Activated CD8-positive, alpha-beta memory T cell treated with anti-CD3 and anti-CD28 coated beads, Interleukin-2, amount 50 U/mL, for 4 hours (primary cell): Measurements from ENCODE around the gene HACL1.
"Not testable (repeated sequence)": the region's sequence is repeated elsewhere in the genome, so short reads cannot be mapped to it uniquely, and the experiment has no call there.

Experiments used
- DNase-seq: peaks from one replicate; pipeline ENCODE4 v3.0.0-alpha.2; 2020

The HACL1 gene

GRCh38 chr3:15629860-15630597, 28.7 kb upstream of the HACL1 start:
- peak; percentile 57 for DNase-seq

DNA sequence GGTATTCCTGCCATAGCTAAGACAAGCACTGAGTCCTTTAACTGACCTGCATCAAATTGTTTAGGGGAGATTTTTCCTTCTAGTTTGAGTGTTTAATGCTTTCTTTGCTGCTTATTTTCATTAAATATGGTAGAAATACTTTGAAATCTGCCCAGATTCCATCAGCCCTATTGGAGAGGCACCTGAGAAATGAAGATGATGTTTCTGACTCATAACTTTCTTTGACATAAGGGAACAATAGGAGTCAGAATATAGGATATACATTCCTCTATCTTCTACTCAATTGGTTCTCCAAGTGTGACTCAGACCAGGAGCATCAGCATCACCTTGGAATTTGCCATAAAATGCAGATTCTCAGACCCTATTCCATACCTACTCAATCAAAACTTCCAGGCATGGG, 27.6 kb upstream of the HACL1 start:
- DNase-seq, result no peak

- no peak for DNase-seq
Measured at GRCh38 chr3:15623535-15624440, 22.4 kb upstream of the HACL1 start.

DNA sequence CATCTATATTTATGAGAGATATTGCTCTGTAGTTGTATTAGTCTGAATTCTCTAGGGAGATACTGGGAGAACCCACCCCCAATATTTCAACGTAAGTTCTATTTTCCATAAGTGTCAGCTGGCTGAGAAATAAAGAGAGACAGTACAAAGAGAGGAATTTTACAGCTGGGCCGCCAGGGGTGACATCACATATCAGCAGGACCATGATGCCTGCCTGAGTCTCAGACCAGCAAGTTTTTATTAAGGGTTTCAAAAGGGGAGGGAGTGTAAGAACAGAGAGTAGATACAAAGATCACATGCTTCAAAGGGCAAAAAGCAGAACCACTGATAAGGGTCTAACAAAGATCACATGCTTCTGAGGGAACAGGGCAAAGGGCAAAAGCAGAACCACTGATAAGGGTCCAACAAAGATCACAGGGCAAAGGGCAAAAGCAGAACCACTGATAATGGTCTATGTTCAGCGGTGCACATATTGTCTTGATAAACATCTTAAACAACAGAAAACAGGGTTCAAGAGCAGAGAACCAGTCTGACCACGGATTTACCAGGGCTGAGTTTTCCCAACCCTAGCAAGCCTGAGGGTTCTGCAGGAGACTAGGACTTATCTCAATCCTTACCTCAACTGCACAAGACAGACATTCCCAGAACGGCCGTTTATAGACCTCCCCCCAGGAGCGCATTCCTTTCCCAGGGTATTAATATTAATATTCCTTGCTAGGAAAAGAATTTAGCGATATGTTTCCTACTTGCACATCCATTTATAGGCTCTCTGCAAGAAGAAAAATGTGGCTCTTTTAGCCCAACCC, 18.5 kb upstream of the HACL1 start:
- DNase-seq, result not testable (repeated sequence)

DNA sequence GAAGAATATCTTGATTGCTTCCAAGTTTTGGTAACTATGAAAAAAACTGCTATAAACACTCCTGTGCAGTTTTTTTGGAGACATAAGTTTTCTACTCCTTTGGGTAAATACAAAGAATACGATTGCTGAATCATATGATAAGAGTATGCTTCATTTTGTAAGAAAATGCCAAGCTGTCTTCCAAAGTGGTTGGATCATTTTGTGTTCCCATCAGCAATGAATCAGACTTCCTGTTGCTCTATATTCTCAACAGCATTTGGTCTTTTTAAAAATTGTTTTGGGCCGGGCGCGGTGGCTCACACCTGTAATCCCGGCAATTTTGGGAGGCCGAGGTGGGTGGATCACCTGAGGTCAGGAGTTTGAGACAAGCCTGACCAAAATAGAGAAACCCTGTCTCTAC, 14.7 kb upstream of the HACL1 start:
- DNase-seq, result no peak

DNA sequence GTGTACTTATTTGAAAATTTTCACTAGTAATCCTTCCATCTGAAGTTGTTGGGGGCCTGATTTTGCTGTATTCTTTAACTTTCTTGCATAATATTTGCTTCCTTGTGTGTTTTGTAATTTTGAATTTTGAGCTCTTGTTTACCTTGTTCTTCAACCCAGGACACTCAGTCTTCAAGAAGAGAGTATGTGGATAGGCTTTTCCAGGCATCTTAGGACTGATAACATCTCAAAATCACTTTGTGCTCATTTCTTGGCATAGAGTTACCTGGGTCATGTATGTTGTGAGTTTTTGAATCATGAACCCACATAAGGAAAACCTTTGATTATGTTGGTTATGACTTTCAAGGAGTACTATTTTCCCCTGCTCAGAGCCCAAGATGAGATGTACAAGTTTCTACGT, 13.6 kb upstream of the HACL1 start:
- DNase-seq, result no peak

DNA sequence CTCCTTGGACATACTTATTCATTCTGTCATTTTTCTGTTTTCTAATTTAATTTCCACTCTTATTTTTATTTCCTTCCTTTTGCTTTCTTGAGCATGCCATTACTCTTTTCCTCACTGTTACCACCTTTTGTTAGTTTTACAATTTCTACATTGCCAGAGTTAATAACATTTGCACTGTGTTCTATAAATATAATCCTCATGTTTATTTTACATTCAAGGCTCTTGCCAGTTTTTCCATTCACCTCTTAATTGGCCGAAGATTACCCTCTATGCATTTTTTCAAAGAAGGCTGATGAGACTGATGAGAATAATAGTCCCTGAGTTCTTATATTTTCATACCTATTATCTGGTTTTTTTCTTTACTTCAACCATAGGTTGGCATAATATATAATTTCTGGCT, 10.6 kb upstream of the HACL1 start:
- no peak for DNase-seq

GRCh38 chr3:15611018-15611417, 9.6 kb upstream of the HACL1 start:
- DNase-seq, result no peak

GRCh38 chr3:15610082-15610759, 8.9 kb upstream of the HACL1 start:
- no peak for DNase-seq

DNA sequence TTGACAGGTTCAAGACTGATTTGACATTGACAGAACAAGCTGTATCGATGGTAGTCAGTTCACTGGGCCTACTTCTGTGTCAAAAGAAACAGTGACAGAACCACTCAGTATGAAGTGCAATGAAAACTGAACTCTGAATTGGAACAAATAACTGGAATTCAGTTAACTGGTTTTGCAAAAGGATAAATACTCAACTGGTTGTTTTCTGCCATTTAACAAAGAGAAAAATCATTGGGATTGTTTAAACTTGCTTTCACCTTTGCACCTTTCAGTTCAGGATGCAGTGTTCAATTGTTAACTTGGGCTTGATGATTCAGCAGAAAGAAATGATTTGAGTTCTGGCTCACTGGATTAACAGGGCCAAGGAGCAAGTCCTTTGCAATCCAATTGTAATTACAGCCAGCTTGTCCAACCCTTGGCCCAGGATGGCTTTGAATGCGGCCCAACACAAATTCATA, 5.1 kb upstream of the HACL1 start:
- no peak for DNase-seq

GRCh38 chr3:15604584-15604983, 3.2 kb upstream of the HACL1 start:
- not testable (repeated sequence) for DNase-seq

GRCh38 chr3:15602816-15603215, 1.4 kb upstream of the HACL1 start:
- DNase-seq, result not testable (repeated sequence)

DNA sequence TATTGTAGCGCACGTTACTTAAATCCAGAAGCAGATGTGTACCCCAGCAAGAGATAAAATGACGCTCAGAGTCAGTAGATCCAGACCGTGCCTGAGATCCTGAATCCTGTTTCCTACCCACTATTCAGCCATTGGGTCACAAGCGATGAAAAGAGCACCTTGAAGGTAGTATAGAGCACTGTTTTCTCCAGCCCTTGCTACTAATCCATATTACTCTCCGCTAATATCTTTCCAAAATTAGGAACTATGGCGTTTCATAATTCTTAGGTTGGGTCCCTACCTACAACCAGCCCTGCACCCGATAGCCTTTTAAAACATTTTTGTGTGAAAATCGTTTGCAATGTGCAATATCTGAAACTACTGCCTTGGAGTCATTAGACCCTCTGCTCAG, 772 bp upstream of the HACL1 start:
- DNase-seq, result no peak

DNA sequence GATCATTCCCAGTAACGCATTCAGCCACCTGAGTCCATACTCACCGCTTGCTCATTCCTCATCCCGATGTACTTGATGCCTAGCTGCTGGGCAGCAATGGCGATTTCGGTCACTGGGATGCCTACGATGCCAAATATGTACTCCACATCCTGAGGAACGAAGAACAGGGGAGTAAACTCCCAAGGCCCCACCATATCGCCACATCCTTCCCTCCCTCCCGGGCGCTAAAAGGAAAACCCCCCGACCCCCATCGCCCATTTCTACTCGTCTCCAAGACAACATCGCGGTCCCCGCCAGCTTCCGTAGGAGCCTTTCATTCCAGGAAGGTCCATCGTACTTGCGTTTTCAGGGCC, 347 bp downstream of the HACL1 start:
- DNase-seq, result no peak

- DNase-seq, result no peak
Measured at GRCh38 chr3:15595955-15596354, 5.4 kb downstream of the HACL1 start.

GRCh38 chr3:15592968-15593367, 8.4 kb downstream of the HACL1 start:
- no peak for DNase-seq

GRCh38 chr3:15591928-15592327, 9.4 kb downstream of the HACL1 start:
- DNase-seq, result no peak

- no peak for DNase-seq
Measured at GRCh38 chr3:15591242-15591641, 10.1 kb downstream of the HACL1 start.

DNA sequence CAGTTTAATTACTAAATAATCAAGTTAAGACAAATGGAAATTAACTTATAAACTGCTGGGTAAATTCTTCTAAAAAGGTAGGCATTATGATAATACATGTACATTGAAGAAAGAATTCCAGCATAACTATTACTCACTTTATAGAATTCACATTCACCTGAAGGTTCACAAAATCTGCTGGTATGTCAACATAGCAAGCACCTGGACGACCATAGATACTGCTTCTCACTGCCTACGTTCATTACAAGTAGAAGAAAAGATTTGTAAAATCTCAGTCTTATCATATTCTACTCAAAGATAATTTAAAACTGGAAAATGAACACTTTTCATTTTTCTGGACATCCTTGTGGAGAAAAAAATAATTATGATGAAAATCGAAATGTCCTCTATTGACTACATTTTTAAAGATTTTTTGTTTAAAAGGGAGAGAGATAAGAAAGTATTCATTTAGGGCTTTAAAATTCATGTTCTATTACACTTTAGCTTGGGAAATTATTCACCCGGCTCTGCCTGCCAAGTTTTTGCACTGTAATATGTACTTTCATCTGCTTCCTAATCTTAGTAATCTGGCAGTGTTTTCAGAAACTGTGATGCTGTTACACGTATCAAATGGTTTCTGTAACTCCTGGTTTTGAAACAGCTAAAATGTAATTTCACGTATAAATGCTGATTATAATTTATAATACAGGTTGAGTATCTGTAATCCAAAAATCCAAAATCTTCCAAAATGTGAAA, 16.1 kb downstream of the HACL1 start:
- no peak for DNase-seq

DNA sequence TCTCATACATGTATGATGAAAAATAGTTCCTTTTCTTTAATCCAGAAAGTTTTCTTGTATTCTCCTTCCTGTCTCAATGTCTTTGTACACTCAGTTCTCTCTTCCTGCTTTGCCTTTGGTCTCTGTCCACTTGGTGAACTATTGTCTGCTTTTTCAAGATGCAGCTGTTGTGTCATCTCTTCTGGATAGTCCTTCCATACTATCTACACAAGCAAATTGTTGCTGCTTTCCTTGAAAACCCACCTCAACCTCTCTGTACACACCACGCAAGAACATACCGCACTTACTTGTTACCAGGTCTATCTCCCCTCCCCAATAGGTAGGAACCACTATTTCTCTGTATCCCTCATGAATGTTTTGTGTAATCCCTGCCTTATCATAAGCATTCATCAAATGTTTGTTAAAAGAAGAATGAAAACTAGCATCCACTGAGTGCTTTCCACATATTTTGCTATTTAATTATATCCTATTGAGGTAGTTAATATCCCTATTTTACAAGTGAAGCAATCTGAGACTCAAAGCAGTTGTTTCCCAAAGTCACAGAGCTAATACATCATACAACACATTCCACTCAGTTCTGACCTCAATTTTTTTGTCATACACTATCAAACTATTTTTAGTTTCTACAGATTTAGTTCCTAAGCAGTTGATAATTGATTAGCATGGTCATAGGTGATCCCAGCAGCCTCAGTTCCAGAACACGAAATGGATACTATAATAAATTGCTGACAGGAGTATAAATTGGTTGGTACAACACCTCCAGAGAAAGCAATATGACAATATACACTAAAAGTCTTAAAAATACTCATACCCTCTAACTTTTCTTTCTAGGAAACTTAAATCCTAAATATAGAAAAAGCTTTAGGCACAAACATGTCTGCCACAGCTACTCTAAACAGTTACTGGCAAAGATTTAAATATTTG, 19.6 kb downstream of the HACL1 start:
- DNase-seq, result no peak

GRCh38 chr3:15579051-15579450, 22.3 kb downstream of the HACL1 start:
- DNase-seq, result no peak
